ENCODE results near the gene ZNF418.
"Not testable (repeated sequence)": the region's sequence is repeated elsewhere in the genome, so short reads cannot be mapped to it uniquely, and the experiment has no call there.

ZNF418 gene

GRCh38 chr19:57934820-57935665, at the start of gene ZNF418:
Gene ZNF418 (minus strand): TSS chr19:57935402. CDS start chr19:57933822, 1,580 bp downstream.
- peak in 13 of 14 donors; percentile 0 to 89 (median 67) for DNase-seq

- no peak for DNase-seq
Observed at GRCh38 chr19:57978586-57979289, 43.5 kb upstream of the ZNF418 start.

GRCh38 chr19:57974434-57974833, 39.2 kb upstream of the ZNF418 start, which contains the start of gene C19orf18:
Gene C19orf18 (minus strand): TSS chr19:57974534. CDS start chr19:57974432, 102 bp downstream.
- DNase-seq, result no peak

- no peak for DNase-seq
Observed at GRCh38 chr19:57964761-57965160, 29.6 kb upstream of the ZNF418 start.

GRCh38 chr19:57961785-57962184, 26.6 kb upstream of the ZNF418 start:
- DNase-seq, result no peak

GRCh38 chr19:57954996-57955395, 19.8 kb upstream of the ZNF418 start:
- no peak for DNase-seq

- DNase-seq, result no peak
Observed at GRCh38 chr19:57949702-57950101, 14.5 kb upstream of the ZNF418 start.

- no peak for DNase-seq
Observed at GRCh38 chr19:57949296-57949695, 14.1 kb upstream of the ZNF418 start.

GRCh38 chr19:57947419-57948134, 12.4 kb upstream of the ZNF418 start, which contains the start of gene ZNF256:
Gene ZNF256 (minus strand): TSS chr19:57947706. CDS start chr19:57947474, 232 bp downstream.
- peak; percentile 70 to 96 (median 90) for DNase-seq

- DNase-seq, result no peak
Observed at GRCh38 chr19:57947088-57947418, 11.9 kb upstream of the ZNF418 start.

- no peak for DNase-seq
Observed at GRCh38 chr19:57946316-57946715, 11.1 kb upstream of the ZNF418 start.

GRCh38 chr19:57941593-57941992, 6.4 kb upstream of the ZNF418 start:
- no peak for DNase-seq

- DNase-seq, result peak in 1 of 14 donors; percentile 19
Observed at GRCh38 chr19:57935731-57936130, 529 bp upstream of the ZNF418 start.

GRCh38 chr19:57927587-57927986, 7.6 kb downstream of the ZNF418 start:
- DNase-seq, result no peak

GRCh38 chr19:57916168-57916995, 18.8 kb downstream of the ZNF418 start, which contains the start of gene ZNF417:
Gene ZNF417 (minus strand): TSS chr19:57916592. CDS start chr19:57916411, 181 bp downstream.
- peak in 13 of 14 donors; percentile 58 to 93 (median 80) for DNase-seq

GRCh38 chr19:57914531-57914930, 20.7 kb downstream of the ZNF418 start:
- no peak for DNase-seq

GRCh38 chr19:57907394-57907793, 27.8 kb downstream of the ZNF418 start:
- no peak for DNase-seq

- no peak for DNase-seq
Observed at GRCh38 chr19:57905258-57905657, 29.9 kb downstream of the ZNF418 start.

GRCh38 chr19:57903618-57904184, 31.5 kb downstream of the ZNF418 start:
- no peak for DNase-seq

- no peak for DNase-seq
Observed at GRCh38 chr19:57900311-57900710, 34.9 kb downstream of the ZNF418 start.

GRCh38 chr19:57890706-57891105, 44.5 kb downstream of the ZNF418 start:
- DNase-seq, result not testable (repeated sequence)
